IMR-90 (cell line): ENCODE measurements around the gene UVSSA. TPM values are rescaled to one million over a fixed set of nuclear protein-coding genes. Genes with fewer than 3 reads are reported as not detected.

Experiments
- ATAC-seq: fragments of 200-7000 bp; cut with Tn5 transposase; 2 replicates; pipeline ENCODE4 v1.9.1; 2020; ENCODE audit warnings: low read depth, mild to moderate bottlenecking, moderate library complexity
- BruUV-seq: library from RNA; stranded (reverse); fragments of 400-500 nt; replicated peaks from 2 replicates; lab custom pipeline; 2021; lab: Mats Ljungman, UMichigan
- CTCF ChIA-PET: fragments of 300-600 bp; formaldehyde crosslinking; extraction: SDS; loops from one replicate; lab custom pipeline; 2021; ENCODE audit warnings: antibody characterized with exemption; lab: Yijun Ruan, JAX
- POLR2A ChIA-PET: fragments of 300-600 bp; sonication (Branson Sonifier 250); formaldehyde crosslinking; loops from one replicate; lab custom pipeline; 2022; ENCODE audit warnings: antibody characterized with exemption; ENCODE audit not compliant: unreplicated experiment; lab: Charles Lee
- DNase-seq: peaks from one replicate; pipeline ENCODE4 v3.0.0; 2013
- H2AFZ ChIP-seq: replicated peaks from 2 replicates; pipeline ENCODE3; 2013; ENCODE audit warnings: low read length, mild to moderate bottlenecking; ENCODE audit not compliant: poor library complexity
- H2AK5ac ChIP-seq: 2 replicates; pipeline ENCODE4 v1.6.1; 2013; ENCODE audit warnings: low read depth, low read length, inconsistent platforms
- H2AK9ac ChIP-seq: replicated peaks from 2 replicates; pipeline ENCODE3; 2013; ENCODE audit warnings: mild to moderate bottlenecking, low read depth, low read length, moderate library complexity; ENCODE audit not compliant: poor library complexity
- H2BK120ac ChIP-seq: 2 replicates; pipeline ENCODE4 v1.6.1; 2013; ENCODE audit warnings: low read depth, low read length, inconsistent platforms
- H2BK15ac ChIP-seq: 3 replicates; pipeline ENCODE4 v1.6.1; 2013; ENCODE audit warnings: low read depth, low read length, inconsistent platforms
- H2BK20ac ChIP-seq: 2 replicates; pipeline ENCODE4 v1.6.1; 2013; ENCODE audit warnings: low read depth, mild to moderate bottlenecking, inconsistent platforms, low read length, moderate library complexity
- H2BK5ac ChIP-seq: 2 replicates; pipeline ENCODE4 v1.6.1; 2013; ENCODE audit warnings: mild to moderate bottlenecking, low read depth, low read length, inconsistent platforms; ENCODE audit not compliant: poor library complexity, severe bottlenecking
- H3K14ac ChIP-seq: replicated peaks from 2 replicates; pipeline ENCODE4 v1.6.1; 2013; ENCODE audit warnings: low read depth, low read length, inconsistent platforms
- H3K18ac ChIP-seq: 2 replicates; pipeline ENCODE4 v1.6.1; 2013; ENCODE audit warnings: low read depth, low read length, control low read depth
- H3K23ac ChIP-seq: 2 replicates; pipeline ENCODE4 v1.6.1; 2013; ENCODE audit warnings: low read depth, low read length, inconsistent platforms
- H3K27ac ChIP-seq: 2 replicates; pipeline ENCODE4 v1.5.1; 2013; ENCODE audit warnings: mild to moderate bottlenecking, control low read depth, low read length; ENCODE audit not compliant: insufficient read depth
- H3K27me3 ChIP-seq: 2 replicates; pipeline ENCODE4 v1.6.1; 2013; ENCODE audit warnings: low read length; ENCODE audit not compliant: control insufficient read depth, insufficient read depth
- H3K36me3 ChIP-seq: 2 replicates; pipeline ENCODE4 v1.6.1; 2013; ENCODE audit warnings: low read length, mixed read lengths; ENCODE audit not compliant: control insufficient read depth, insufficient read depth
- H3K4ac ChIP-seq: 2 replicates; pipeline ENCODE4 v1.6.1; 2013; ENCODE audit warnings: low read depth, low read length, inconsistent platforms
- H3K4me1 ChIP-seq: 2 replicates; pipeline ENCODE4 v1.6.1; 2013; ENCODE audit warnings: low read length, mixed read lengths; ENCODE audit not compliant: control insufficient read depth, insufficient read depth
- H3K4me2 ChIP-seq: 2 replicates; pipeline ENCODE4 v1.6.1; 2013; ENCODE audit warnings: low read depth, mild to moderate bottlenecking, control low read depth, low read length, moderate library complexity
- H3K4me3 ChIP-seq: 2 replicates; pipeline ENCODE4 v1.5.1; 2013; ENCODE audit warnings: low read depth, mild to moderate bottlenecking, control low read depth, low read length, moderate library complexity; ENCODE audit not compliant: insufficient read depth
- H3K56ac ChIP-seq: 2 replicates; pipeline ENCODE4 v1.6.1; 2013; ENCODE audit warnings: low read length, inconsistent platforms; ENCODE audit not compliant: insufficient read depth; ENCODE audit errors: extremely low read depth
- H3K79me1 ChIP-seq, 2 experiments: 2 replicates each; pipeline ENCODE4 v1.6.1; 2013; ENCODE audit warnings: low read length in 2 of 2, inconsistent platforms in 1 of 2, low read depth in 1 of 2
- H3K9ac ChIP-seq: 2 replicates; pipeline ENCODE4 v1.6.1; 2013; ENCODE audit warnings: low read depth, low read length, control low read depth
- H3K9me1 ChIP-seq: 2 replicates; pipeline ENCODE4 v1.6.1; 2013; ENCODE audit warnings: low read length, inconsistent platforms; ENCODE audit not compliant: insufficient read depth
- H3K9me3 ChIP-seq: 2 replicates; pipeline ENCODE4 v1.6.1; 2013; ENCODE audit warnings: low read length; ENCODE audit not compliant: control insufficient read depth, insufficient read depth
- H4K20me1 ChIP-seq: 2 replicates; pipeline ENCODE4 v1.6.1; 2013; ENCODE audit warnings: low read length, inconsistent platforms; ENCODE audit not compliant: insufficient read depth
- H4K5ac ChIP-seq: 2 replicates; pipeline ENCODE4 v1.6.1; 2013; ENCODE audit warnings: mild to moderate bottlenecking, low read depth, low read length, control low read depth
- H4K8ac ChIP-seq, 2 experiments: 2 replicates each; pipeline ENCODE4 v1.6.1; 2013; ENCODE audit warnings: low read depth in 2 of 2, low read length in 2 of 2, control low read depth in 1 of 2, inconsistent platforms in 1 of 2
- H4K91ac ChIP-seq: 2 replicates; pipeline ENCODE4 v1.6.1; 2013; ENCODE audit warnings: low read depth, low read length, inconsistent platforms; ENCODE audit not compliant: insufficient read depth
- BHLHE40 ChIP-seq: fragments of 150-350 bp; IDR thresholded peaks from 2 replicates; pipeline ENCODE4 v1.6.1; 2016; ENCODE audit warnings: mild to moderate bottlenecking, low read depth, low read length
- CEBPB ChIP-seq: IDR thresholded peaks from 2 replicates; pipeline ENCODE4 v1.6.1; 2012; ENCODE audit warnings: low read depth, low read length, improper control_type of control experiment
- CHD1 ChIP-seq: IDR thresholded peaks from 2 replicates; pipeline ENCODE4 v1.6.1; 2012; ENCODE audit warnings: low read depth, low read length, improper control_type of control experiment
- FOS ChIP-seq: fragments of 150-350 bp; IDR thresholded peaks from 2 replicates; pipeline ENCODE4 v1.6.1; 2016; ENCODE audit warnings: low read depth, low read length
- MAFK ChIP-seq: IDR thresholded peaks from 2 replicates; pipeline ENCODE4 v1.6.1; 2012; ENCODE audit warnings: low read depth, low read length, improper control_type of control experiment
- MAZ ChIP-seq: IDR thresholded peaks from 2 replicates; pipeline ENCODE4 v1.6.1; 2012; ENCODE audit warnings: low read depth, mild to moderate bottlenecking, low read length, improper control_type of control experiment, moderate library complexity, borderline replicate concordance
- MXI1 ChIP-seq: IDR thresholded peaks from 2 replicates; pipeline ENCODE4 v1.6.1; 2012; ENCODE audit warnings: low read depth, mild to moderate bottlenecking, low read length, moderate library complexity, borderline replicate concordance
- NFE2L2 ChIP-seq: fragments of 150-350 bp; IDR thresholded peaks from 2 replicates; pipeline ENCODE4 v1.6.1; 2016; ENCODE audit warnings: low read depth, mild to moderate bottlenecking, low read length
- POLR2A ChIP-seq: IDR thresholded peaks from 2 replicates; pipeline ENCODE4 v1.6.1; 2012; ENCODE audit warnings: mild to moderate bottlenecking, low read depth, low read length
- RAD21 ChIP-seq: IDR thresholded peaks from 2 replicates; pipeline ENCODE4 v1.6.1; 2012; ENCODE audit warnings: low read length, improper control_type of control experiment
- RCOR1 ChIP-seq: IDR thresholded peaks from 2 replicates; pipeline ENCODE4 v1.6.1; 2012; ENCODE audit warnings: mild to moderate bottlenecking, low read length, improper control_type of control experiment; ENCODE audit not compliant: insufficient replicate concordance
- RFX5 ChIP-seq: IDR thresholded peaks from 2 replicates; pipeline ENCODE4 v1.8.0; 2012; ENCODE audit warnings: low read depth, mild to moderate bottlenecking, low read length, moderate library complexity
- SMC3 ChIP-seq: fragments of 150-350 bp; IDR thresholded peaks from 2 replicates; pipeline ENCODE4 v1.6.1; 2016; ENCODE audit warnings: low read depth, mild to moderate bottlenecking, antibody characterized with exemption, low read length, moderate library complexity
- WGBS, 2 experiments: methylation state at CpG; one replicate each; pipeline versions ENCODE4 v1.1.5 to v1.1.7; 2013; ENCODE audit warnings: missing lambda C conversion rate in 2 of 2; ENCODE audit not compliant: insufficient read length in 1 of 2; ENCODE audit errors: extremely low coverage in 2 of 2; 5-methylcytosine and 5-hydroxymethylcytosine counted together
- dilution Hi-C: fragments of 300-500 bp; cut with HindIII; formaldehyde crosslinking; loops from one replicate; pipeline ENCODE4 v1.14.3; 2018; ENCODE audit warnings: low sequenced_read_pairs; ENCODE audit not compliant: unreplicated experiment
- in situ Hi-C: fragments of 300-500 bp; cut with MboI; formaldehyde crosslinking; loops from 3 replicates; pipeline ENCODE4 v1.14.3; 2019; ENCODE audit warnings: low sequenced_read_pairs, inconsistent platforms, mixed read lengths
- intact Hi-C: fragments of 100-400 bp; cut with micrococcal nuclease; formaldehyde crosslinking; loops from 2 replicates; pipeline ENCODE4 v1.10.0; 2022
- polyA plus RNA-seq, 3 experiments: library from polyadenylated mRNA; depleted of rRNA; stranded (reverse); fragments of >200 nt; gene quantifications; 2 replicates each; pipeline ENCODE4 v1.2.3, GENCODE V29; 2012; ENCODE audit warnings: low replicate concordance in 1 of 3
- total RNA-seq: library from RNA; depleted of rRNA; stranded (reverse); fragments of >200 nt; gene quantifications from 2 replicates; pipeline ENCODE4 v1.2.3, GENCODE V29; 2012
- TF ChIP-seq, protein P1 (sequence below): fragments of 150-350 bp; IDR thresholded peaks from 2 replicates; pipeline ENCODE4 v1.6.1; 2016; ENCODE audit warnings: low read depth, mild to moderate bottlenecking, low read length, moderate library complexity, borderline replicate concordance
- TF ChIP-seq, protein P2 (sequence below): conservative IDR thresholded peaks from 2 replicates; pipeline ENCODE4 v1.5.1; 2012; ENCODE audit warnings: mild to moderate bottlenecking, low read depth, low read length, improper control_type of control experiment
- TF ChIP-seq, protein P3 (sequence below): fragments of 150-350 bp; IDR thresholded peaks from 2 replicates; pipeline ENCODE4 v1.6.1; 2017; ENCODE audit warnings: mild to moderate bottlenecking, antibody characterized with exemption, low read length, low read depth

UVSSA gene
- total and polyA plus RNA-seq, 2 of the 4 experiments (the other 2 are of a cell fraction), result 1.4 to 8.4 TPM

DNA sequence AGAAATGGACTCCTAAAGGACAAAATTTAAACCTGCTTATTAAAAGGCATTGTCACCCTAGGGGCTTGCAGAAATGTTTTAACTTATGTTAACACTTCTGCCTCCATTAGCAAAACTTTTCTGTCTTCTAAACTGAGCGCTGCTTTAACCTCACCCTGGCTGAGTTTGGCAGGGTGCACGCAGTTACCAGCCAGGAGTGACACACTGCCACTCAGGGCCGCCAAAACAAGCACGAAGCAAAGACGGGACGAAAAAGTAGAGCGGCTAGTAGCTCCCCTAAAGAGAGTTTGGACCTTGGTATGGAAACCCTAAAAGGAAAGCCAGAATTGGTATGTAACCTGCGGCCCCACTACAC lies 23.8 kb upstream of the UVSSA start:
- BruUV-seq, result no TSS peak
- H3K9me3 ChIP-seq, result peaks cover 6% of the 10 kb centered on the region
- intact Hi-C loops, result no loop called here
- CTCF ChIA-PET, result no interaction called here
- H2BK20ac ChIP-seq, result no peak overlapping the region
- peaks cover 23% of the 10 kb centered on the region for H4K20me1 ChIP-seq
- H3K56ac ChIP-seq, result no peak overlapping the region
- 0 out of 2 replicates have a peak, but pooled peaks cover 1% of the 10 kb centered on the region for H3K9me1 ChIP-seq
- peak overlapping the region; percentile 36 for H3K27ac ChIP-seq
- no peak overlapping the region for H2BK15ac ChIP-seq
- H3K4me1 ChIP-seq, result no peaks in the 10 kb centered on the region
- peak overlapping the region; percentile 83 for H2BK5ac ChIP-seq
- ATAC-seq, result no peak
- dilution Hi-C loops, result no loop called here
- no peak overlapping the region for H4K91ac ChIP-seq
- peak overlapping the region; percentile 79; the same call in 1 of the 2 replicates for H3K14ac ChIP-seq
- H3K18ac ChIP-seq, result no peak overlapping the region
- H3K4me2 ChIP-seq, result no peak overlapping the region
- H3K23ac ChIP-seq, result no peak overlapping the region
- H3K27me3 ChIP-seq, result no peaks in the 10 kb centered on the region
- H2BK120ac ChIP-seq, result peak overlapping the region; percentile 54; the same call in 1 of the 2 replicates
- POLR2A ChIA-PET, result no interaction called here
- TF ChIP-seq, protein P1, sequence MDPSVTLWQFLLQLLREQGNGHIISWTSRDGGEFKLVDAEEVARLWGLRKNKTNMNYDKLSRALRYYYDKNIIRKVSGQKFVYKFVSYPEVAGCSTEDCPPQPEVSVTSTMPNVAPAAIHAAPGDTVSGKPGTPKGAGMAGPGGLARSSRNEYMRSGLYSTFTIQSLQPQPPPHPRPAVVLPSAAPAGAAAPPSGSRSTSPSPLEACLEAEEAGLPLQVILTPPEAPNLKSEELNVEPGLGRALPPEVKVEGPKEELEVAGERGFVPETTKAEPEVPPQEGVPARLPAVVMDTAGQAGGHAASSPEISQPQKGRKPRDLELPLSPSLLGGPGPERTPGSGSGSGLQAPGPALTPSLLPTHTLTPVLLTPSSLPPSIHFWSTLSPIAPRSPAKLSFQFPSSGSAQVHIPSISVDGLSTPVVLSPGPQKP, result no peak
- TF ChIP-seq RAD21 (no peak), MXI1 (no peak), RFX5 (no peak), MAFK (no peak), RCOR1 (no peak), NFE2L2 (no peak), CEBPB (no peak), SMC3 (no peak), BHLHE40 (no peak), FOS (no peak), POLR2A (no peak), CHD1 (no peak), MAZ (no peak)
- TF ChIP-seq, protein P2, sequence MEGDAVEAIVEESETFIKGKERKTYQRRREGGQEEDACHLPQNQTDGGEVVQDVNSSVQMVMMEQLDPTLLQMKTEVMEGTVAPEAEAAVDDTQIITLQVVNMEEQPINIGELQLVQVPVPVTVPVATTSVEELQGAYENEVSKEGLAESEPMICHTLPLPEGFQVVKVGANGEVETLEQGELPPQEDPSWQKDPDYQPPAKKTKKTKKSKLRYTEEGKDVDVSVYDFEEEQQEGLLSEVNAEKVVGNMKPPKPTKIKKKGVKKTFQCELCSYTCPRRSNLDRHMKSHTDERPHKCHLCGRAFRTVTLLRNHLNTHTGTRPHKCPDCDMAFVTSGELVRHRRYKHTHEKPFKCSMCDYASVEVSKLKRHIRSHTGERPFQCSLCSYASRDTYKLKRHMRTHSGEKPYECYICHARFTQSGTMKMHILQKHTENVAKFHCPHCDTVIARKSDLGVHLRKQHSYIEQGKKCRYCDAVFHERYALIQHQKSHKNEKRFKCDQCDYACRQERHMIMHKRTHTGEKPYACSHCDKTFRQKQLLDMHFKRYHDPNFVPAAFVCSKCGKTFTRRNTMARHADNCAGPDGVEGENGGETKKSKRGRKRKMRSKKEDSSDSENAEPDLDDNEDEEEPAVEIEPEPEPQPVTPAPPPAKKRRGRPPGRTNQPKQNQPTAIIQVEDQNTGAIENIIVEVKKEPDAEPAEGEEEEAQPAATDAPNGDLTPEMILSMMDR, result no peak
- TF ChIP-seq, protein P3, sequence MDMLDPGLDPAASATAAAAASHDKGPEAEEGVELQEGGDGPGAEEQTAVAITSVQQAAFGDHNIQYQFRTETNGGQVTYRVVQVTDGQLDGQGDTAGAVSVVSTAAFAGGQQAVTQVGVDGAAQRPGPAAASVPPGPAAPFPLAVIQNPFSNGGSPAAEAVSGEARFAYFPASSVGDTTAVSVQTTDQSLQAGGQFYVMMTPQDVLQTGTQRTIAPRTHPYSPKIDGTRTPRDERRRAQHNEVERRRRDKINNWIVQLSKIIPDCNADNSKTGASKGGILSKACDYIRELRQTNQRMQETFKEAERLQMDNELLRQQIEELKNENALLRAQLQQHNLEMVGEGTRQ, result no peak
- in situ Hi-C loops, result no loop called here
- peaks cover 58% of the 10 kb centered on the region for H3K36me3 ChIP-seq
- WGBS, 2 experiments, result 88% methylated on average over 3 of the region's 8 CpGs; no CpG with 5 or more reads in 1 of the 2 experiments
- no peak overlapping the region for H4K5ac ChIP-seq
- peak overlapping the region; percentile 88 for H2AK9ac ChIP-seq
- H4K8ac ChIP-seq, result peak overlapping the region in 1 of 2 experiments; percentile 65; a peak in 1 of 4 replicates
- H3K4me3 ChIP-seq, result no peak overlapping the region
- no peak overlapping the region for H3K9ac ChIP-seq
- peaks cover 20 to 54% of the 10 kb centered on the region in 2 experiments for H3K79me1 ChIP-seq
- DNase-seq, result no peak
- peak overlapping the region; percentile 64 for H3K4ac ChIP-seq
- no peak overlapping the region; the same call in 1 of the 2 replicates for H2AK5ac ChIP-seq
- no peak overlapping the region for H2AFZ ChIP-seq
